Astrocyte (in vitro differentiated cells and primary cell): Measurements from ENCODE around the gene CILP2.

Source experiments
- CTCF ChIP-seq: IDR thresholded peaks from 2 replicates; pipeline ENCODE4 v1.5.1; 2011; ENCODE audit warnings: low read depth, mild to moderate bottlenecking, inconsistent platforms, low read length, moderate library complexity; ENCODE audit not compliant: insufficient read depth
- EZH2 ChIP-seq: IDR thresholded peaks from 2 replicates; pipeline ENCODE4 v1.6.1; 2012; ENCODE audit warnings: mild to moderate bottlenecking, low read length, inconsistent platforms; ENCODE audit not compliant: insufficient read depth

GRCh38 chr19:19550485-19550929 is 12.4 kb downstream of the CILP2 start:
- TF ChIP-seq CTCF: no peak
- no peak for TF ChIP-seq EZH2
